ENCODE data around the gene MICU1. TPM values are rescaled to one million over a fixed set of nuclear protein-coding genes. Genes with fewer than 3 reads are reported as not detected.

Gene MICU1
- total and polyA plus RNA-seq, 2 experiments from 2014 or later = 27.5 to 52.3 TPM

DNA sequence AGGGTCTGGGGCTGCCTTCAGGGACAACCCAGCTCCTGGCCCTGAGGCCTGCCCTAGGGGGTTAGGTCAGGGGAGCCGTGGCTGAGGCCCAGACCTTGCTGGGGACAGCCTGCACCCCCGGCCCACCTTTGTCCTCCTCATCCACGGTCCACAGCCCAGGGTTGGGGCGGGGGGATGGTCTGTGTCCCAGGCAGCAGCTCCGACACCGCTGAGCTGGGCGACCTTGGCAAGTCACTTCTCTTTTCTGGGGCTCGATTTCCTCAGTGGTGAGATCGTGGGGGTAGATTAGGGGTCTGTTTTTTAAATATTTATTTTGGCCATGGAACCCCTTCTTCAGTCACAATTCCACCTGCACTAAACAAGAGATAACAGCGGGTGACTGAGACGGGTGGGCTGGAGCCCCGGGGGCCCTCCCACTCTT lies 302.1 kb downstream of the MICU1 start:
- no peak overlapping the region for H3K27ac Mint-ChIP-seq
- TF ChIP-seq EZH2 (IDR thresholded peaks at IDR 0.05; ENCODE audit: low read depth, unreplicated experiment) (no peak), NANOG (IDR thresholded peaks at IDR 0.05; ENCODE audit: borderline replicate concordance) (no peak)
- TF ChIP-seq, protein P1, sequence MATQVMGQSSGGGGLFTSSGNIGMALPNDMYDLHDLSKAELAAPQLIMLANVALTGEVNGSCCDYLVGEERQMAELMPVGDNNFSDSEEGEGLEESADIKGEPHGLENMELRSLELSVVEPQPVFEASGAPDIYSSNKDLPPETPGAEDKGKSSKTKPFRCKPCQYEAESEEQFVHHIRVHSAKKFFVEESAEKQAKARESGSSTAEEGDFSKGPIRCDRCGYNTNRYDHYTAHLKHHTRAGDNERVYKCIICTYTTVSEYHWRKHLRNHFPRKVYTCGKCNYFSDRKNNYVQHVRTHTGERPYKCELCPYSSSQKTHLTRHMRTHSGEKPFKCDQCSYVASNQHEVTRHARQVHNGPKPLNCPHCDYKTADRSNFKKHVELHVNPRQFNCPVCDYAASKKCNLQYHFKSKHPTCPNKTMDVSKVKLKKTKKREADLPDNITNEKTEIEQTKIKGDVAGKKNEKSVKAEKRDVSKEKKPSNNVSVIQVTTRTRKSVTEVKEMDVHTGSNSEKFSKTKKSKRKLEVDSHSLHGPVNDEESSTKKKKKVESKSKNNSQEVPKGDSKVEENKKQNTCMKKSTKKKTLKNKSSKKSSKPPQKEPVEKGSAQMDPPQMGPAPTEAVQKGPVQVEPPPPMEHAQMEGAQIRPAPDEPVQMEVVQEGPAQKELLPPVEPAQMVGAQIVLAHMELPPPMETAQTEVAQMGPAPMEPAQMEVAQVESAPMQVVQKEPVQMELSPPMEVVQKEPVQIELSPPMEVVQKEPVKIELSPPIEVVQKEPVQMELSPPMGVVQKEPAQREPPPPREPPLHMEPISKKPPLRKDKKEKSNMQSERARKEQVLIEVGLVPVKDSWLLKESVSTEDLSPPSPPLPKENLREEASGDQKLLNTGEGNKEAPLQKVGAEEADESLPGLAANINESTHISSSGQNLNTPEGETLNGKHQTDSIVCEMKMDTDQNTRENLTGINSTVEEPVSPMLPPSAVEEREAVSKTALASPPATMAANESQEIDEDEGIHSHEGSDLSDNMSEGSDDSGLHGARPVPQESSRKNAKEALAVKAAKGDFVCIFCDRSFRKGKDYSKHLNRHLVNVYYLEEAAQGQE (IDR thresholded peaks at IDR 0.05; ENCODE audit: unreplicated experiment) = no peak
- Histone ChIP-seq H3K4me1 (ENCODE audit: insufficient read depth) (peaks cover 25% of the 10 kb centered on the region), H3K79me2 (replicated peaks; ENCODE audit: insufficient read depth) (no peaks in the 10 kb centered on the region), H3K4me3 (no peak overlapping the region), H3K27me3 (ENCODE audit: insufficient read depth) (no peaks in the 10 kb centered on the region), H3K4me2 (no peak overlapping the region), H3F3A (replicated peaks; ENCODE audit: low read depth) (peaks cover 13% of the 10 kb centered on the region), H2AFZ (no peak overlapping the region), H3K36me3 (ENCODE audit: insufficient read depth) (no peaks in the 10 kb centered on the region), H3K27ac (ENCODE audit: low read depth) (no peak overlapping the region), H4K20me1 (replicated peaks; ENCODE audit: insufficient read depth) (no peaks in the 10 kb centered on the region), H3K9me2 (ENCODE audit: insufficient read depth) (no peaks in the 10 kb centered on the region)
- no peaks in the 10 kb centered on the region; the same call in 1 of the 3 replicates for H3K9me3 Mint-ChIP-seq
- H3K36me3 Mint-ChIP-seq (ENCODE audit: low read depth) = no peaks in the 10 kb centered on the region; the same call in 2 of the 3 replicates
- DNase-seq (ENCODE audit: low spot score) = no peak
- no peak for ATAC-seq
- peaks cover 47% of the 10 kb centered on the region for H3K4me1 Mint-ChIP-seq
- H3K27me3 Mint-ChIP-seq (ENCODE audit: insufficient read depth, low read depth, poor library complexity) = peaks cover 29% of the 10 kb centered on the region
- H3K4me3 Mint-ChIP-seq = no peak overlapping the region

DNA sequence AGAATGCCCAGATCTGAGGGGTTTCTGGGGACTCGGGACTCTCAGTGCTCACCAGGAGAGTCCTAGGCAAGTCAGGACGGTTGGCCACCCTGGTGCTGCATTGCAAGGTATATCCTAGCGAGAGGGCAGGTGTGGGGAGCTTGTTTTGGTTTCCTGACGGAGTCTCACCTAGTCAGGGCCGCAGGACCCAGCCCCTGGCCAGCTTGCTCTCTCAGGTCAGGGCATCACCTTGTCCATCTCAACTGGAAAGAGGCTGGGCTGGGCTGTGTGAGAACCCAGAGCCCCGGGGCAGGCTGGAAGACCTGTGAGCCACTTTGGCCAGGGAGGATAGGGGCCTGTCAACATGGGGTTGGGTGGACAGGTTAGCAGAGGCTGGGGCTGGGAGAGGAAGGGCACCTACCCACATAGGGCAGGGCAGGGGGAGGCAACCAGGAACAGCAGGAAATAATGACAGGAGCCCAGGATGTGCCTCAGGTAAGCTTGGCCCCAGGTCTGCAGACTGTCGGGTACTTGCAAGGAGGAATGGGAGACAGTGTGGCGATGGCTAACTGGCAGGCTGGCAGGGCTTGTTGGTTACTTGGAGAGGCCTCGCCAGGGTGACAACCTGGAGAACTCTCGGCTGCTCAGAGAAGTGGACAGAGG lies 302.6 kb downstream of the MICU1 start:
- TF ChIP-seq POLR2AphosphoS5 (IDR thresholded peaks at IDR 0.05; ENCODE audit: low read depth) (no peak), NANOG (IDR thresholded peaks at IDR 0.05; ENCODE audit: borderline replicate concordance) (no peak), JUNB (IDR thresholded peaks at IDR 0.05; ENCODE audit: unreplicated experiment) (no peak), ZNF331 (CRISPR knock-in tag; IDR thresholded peaks at IDR 0.05; ENCODE audit: low read depth) (no peak), CREB1 (CRISPR knock-in tag; IDR thresholded peaks at IDR 0.05; ENCODE audit: low read depth) (no peak), STAT1 (IDR thresholded peaks at IDR 0.05; ENCODE audit: unreplicated experiment) (no peak), EZH2phosphoT487 (IDR thresholded peaks at IDR 0.05; ENCODE audit: unreplicated experiment) (no peak)
- TF ChIP-seq, protein P1 (IDR thresholded peaks at IDR 0.05; ENCODE audit: unreplicated experiment) = no peak
- TF ChIP-seq, protein P2, sequence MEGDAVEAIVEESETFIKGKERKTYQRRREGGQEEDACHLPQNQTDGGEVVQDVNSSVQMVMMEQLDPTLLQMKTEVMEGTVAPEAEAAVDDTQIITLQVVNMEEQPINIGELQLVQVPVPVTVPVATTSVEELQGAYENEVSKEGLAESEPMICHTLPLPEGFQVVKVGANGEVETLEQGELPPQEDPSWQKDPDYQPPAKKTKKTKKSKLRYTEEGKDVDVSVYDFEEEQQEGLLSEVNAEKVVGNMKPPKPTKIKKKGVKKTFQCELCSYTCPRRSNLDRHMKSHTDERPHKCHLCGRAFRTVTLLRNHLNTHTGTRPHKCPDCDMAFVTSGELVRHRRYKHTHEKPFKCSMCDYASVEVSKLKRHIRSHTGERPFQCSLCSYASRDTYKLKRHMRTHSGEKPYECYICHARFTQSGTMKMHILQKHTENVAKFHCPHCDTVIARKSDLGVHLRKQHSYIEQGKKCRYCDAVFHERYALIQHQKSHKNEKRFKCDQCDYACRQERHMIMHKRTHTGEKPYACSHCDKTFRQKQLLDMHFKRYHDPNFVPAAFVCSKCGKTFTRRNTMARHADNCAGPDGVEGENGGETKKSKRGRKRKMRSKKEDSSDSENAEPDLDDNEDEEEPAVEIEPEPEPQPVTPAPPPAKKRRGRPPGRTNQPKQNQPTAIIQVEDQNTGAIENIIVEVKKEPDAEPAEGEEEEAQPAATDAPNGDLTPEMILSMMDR (conservative IDR thresholded peaks at IDR 0.05; ENCODE audit: low read depth in 2 of 2) = no peak
- Histone ChIP-seq H3K4me1 (ENCODE audit: insufficient read depth) (peaks cover 27% of the 10 kb centered on the region), H4K20me1 (replicated peaks; ENCODE audit: insufficient read depth) (no peaks in the 10 kb centered on the region), H3K4me3 (no peak overlapping the region), H3F3A (replicated peaks; ENCODE audit: low read depth) (peaks cover 13% of the 10 kb centered on the region), H3K79me2 (replicated peaks; ENCODE audit: insufficient read depth) (no peaks in the 10 kb centered on the region), H3K27ac (ENCODE audit: low read depth) (no peak overlapping the region), H3K27me3 (ENCODE audit: insufficient read depth) (no peaks in the 10 kb centered on the region), H3K4me2 (no peak overlapping the region), H3K9me2 (ENCODE audit: insufficient read depth) (no peaks in the 10 kb centered on the region), H2AFZ (no peak overlapping the region), H3K36me3 (ENCODE audit: insufficient read depth) (no peaks in the 10 kb centered on the region)
- ATAC-seq = no peak
- no peak overlapping the region for H3K27ac Mint-ChIP-seq
- DNase-seq (ENCODE audit: low spot score) = no peak
- H3K27me3 Mint-ChIP-seq (ENCODE audit: insufficient read depth, low read depth, poor library complexity) = peaks cover 32% of the 10 kb centered on the region
- no peaks in the 10 kb centered on the region; the same call in 1 of the 3 replicates for H3K9me3 Mint-ChIP-seq
- no peak overlapping the region for H3K4me3 Mint-ChIP-seq
- H3K4me1 Mint-ChIP-seq = peaks cover 52% of the 10 kb centered on the region
- H3K36me3 Mint-ChIP-seq (ENCODE audit: low read depth) = no peaks in the 10 kb centered on the region; the same call in 2 of the 3 replicates

Measured in GM23338 (cell line).